Ureter (tissue), 1 donor: ENCODE results near the gene ARMH1. TPM values are rescaled to one million over a fixed set of nuclear protein-coding genes. Genes with fewer than 3 reads are reported as not detected.
"Not testable (repeated sequence)": the region's sequence is repeated elsewhere in the genome, so short reads cannot be mapped to it uniquely, and the experiment has no call there.

Experiments
- DNase-seq: peaks from one replicate; pipeline ENCODE4 v3.0.0-alpha.2; 2020; ENCODE audit warnings: low spot score
- total RNA-seq: library from RNA; stranded (reverse); gene quantifications from one replicate; pipeline ENCODE4 v1.2.4, GENCODE V29; 2023
- donor health status: DM: yes; HTN: yes; CAD: no.

Gene ARMH1
- total RNA-seq, 1 donor from 2014 or later, result 3.0 TPM

DNA sequence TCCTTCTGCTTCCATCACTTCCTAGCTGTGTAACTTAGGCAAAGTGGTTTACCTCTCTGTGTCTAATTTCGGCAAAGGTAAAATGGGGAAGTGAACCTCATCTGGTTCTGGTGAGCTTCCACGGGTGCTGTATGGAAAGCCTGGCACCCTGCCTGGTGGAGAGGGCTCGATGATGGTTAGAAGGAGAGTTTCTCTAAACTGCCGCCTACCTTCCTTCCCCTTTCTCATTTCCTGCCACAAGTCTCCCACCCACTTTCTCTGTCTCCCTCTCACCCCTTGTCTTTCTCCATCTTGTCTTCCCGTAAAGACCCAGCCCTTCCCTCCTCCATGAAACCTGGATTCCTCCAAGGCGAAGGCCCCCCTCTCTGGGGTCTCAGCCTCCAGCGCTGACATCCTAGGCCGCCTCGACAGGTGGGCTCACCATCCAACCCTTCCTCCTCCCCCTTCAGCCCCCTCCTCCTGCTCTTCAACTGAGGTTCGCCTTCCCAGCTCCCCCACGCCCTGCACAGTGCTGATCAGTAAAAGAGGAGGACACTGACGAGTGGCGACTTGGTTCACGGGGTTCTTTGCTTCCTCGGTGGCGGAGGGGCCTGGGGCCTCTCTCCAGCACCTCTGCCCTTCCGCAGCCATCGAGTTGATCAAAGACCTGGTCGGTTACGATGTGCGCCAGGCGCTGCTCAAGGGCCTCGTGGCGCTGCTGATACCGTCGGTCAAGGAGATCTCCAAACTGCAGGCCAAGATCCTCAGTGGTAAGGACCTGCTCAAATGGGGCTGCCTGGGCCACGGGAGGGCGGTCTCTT lies 49.2 kb downstream of the ARMH1 start:
- DNase-seq, result no peak

DNA sequence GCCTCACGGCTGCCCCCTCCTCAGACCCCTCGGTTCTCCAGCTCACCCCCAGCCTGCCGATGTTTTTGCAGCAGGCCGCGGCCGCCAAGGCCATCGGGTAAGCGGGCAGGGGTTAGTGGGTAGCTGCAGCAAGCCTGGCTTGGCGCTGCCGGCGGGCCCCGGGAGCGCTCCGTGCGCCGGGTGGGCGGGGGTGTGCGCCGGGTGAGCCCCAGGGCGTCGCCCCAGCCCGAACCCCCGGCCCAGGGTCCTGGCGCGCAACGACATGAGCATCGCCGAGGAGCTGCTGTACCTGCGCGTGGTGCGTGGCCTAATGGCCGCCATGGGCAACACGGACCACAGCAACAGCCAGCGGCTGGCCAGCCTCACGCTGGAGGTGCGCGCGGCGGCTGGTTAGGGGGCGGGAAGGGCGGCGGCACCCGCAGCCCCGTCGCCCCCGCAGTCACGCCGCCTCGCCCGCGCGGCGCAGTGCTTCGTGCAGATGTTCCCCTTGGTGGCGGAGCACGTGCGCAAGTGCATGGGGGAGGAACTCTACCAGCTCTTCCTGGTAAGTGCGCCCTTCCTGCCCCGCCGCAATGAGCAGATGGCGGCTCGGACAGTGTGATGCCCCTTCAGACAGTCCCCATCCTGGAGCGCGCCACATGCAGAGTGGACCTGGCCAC lies 49.9 kb downstream of the ARMH1 start:
- no peak for DNase-seq

DNA sequence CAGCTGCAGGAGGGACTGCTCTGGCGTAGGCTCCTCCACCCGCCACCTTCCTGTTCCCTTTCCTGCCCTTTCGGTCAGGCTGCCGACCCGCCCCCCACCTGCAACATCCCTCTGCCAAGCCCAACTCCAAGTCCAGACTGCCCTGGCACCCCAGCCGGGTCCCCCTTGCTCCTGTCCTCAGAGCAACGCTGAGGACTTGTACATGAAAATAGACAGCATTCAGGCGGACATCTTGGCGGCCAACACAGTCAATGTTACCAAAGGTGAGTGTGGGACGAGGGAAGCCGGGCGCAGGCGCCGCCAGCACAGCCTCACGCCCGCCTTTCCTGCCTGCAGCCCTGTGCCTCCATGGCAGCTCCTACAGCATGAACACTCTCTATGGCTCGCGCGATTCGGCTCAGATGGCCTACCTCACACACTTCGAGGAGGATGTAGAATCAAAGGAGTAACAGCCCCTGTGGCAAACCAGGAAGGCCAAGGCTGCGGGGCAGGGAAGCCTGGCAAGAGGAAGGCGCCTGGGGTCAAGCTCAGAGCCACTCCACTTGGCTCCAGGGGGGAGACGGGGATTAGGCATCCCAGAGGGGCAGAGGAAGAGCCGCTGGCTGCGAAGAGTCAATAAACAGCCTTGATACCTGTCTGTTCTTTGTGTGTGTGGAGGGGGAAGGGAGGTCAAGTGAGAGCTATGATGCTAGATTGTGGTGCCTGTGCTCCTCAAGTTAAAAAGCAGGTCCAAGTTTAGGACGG lies 50.6 kb downstream of the ARMH1 start:
- DNase-seq, result no peak

DNA sequence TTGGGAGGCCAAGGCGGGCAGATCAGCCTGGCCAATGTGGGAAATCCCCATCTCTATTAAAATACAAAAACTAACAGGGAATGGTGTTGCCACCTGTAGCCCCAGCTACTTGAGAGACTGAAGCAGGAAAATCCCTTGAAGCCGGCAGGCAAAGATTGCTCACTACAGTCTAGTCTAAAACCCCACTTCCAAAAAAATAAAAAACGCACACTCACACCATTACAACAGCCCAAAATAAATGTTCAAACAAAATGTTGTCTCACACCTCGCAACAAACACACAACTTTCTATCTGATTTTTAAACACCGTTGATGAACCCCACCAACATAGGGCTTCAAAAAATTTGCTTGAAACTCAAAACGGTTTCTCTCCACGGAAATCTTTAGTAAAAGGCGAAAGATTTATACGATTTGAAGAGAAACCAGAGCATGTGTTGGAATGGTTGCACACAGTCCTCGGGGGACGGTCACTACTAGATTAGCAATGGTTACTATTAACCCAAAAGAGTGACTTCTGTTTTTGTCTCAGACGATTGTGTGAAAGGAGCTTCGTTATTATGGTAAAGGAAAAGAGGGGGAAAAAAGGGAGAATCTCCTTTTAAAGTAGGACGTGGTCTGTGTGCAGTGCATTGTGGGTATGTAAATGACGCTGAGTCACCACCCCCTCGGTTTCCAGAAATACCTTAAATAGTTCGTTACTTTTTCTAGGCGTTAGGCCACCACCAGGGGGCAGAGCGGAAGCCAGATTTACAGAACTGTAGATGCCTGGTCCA lies 56.4 kb downstream of the ARMH1 start, which contains the start of gene RNU5D-1:
Gene RNU5D-1, minus strand, starts transcription at position 430 of the 772 bp plus-strand sequence.
- peak; percentile 96 for DNase-seq

DNA sequence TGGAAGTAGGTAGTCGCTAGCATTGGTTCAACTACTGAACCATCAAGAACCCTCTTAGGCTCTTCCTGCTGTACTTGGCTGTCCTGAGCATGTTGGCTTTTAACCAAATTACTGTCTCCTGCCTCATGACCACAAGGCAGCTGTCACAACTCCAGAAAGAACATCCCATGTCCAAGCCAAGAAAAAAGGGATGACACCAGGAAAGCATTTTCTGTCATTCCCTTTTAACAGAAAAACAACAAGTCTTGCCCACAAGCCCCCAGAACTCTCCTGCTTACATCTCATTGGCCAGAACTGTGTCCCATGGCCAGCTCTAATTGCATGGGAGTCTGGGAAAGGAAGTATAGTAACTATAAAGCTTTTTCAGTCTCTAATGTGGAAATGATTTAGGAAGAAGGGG lies 58.9 kb downstream of the ARMH1 start:
- no peak for DNase-seq

DNA sequence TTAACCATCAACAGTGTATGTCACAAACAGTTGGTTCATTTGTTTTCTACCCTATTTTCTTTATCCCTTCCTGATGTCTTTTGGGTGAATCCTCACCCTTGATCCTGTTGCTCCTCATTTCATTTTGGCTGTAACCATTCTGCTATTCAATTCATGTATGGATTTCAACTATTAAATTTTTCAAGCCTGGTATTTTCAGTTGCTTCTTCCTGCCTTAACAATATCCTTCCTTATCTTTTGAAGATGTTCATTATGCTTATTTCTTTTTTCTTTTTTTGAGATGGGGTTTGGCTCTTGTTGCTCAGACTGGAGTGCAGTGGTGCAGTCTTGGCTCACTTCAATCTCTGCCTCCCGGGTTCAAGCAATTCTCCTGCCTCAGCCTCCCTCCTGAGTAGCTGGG lies 59.3 kb downstream of the ARMH1 start:
- no peak for DNase-seq

DNA sequence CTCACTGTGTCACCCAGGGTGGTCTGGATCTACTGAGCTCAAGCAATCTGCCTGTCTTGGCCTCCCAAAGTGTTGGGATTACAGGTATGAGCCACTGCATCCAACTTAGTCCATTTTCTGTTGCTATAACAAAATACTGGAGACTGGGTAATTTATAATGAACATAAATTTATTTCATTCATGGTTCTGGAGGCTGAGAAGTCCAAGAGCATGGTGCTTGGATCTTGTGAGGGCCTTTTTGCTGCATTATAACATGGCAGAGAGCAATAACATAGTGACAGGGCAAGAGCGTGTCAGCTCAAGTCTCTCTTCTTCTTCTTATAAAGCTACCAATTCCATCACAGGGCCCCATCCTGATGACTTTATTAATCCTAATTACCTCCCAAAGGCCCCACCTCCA lies 61.5 kb downstream of the ARMH1 start:
- no peak for DNase-seq

DNA sequence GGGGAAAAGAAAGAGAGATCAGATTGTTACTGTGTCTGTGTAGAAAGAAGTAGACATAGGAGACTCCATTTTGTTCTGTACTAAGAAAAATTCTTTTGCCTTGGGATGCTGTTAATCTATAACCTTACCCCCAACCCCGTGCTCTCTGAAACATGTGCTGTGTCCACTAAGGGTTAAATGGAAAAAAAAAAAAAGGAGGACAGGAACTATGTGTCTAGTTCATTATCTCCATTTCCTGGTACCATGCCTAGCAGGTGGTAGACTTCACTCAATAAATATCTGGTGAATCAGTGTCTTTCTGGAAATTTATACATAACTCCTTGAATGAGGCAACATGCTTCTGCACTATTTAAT lies 64.4 kb downstream of the ARMH1 start:
- DNase-seq, result not testable (repeated sequence)

DNA sequence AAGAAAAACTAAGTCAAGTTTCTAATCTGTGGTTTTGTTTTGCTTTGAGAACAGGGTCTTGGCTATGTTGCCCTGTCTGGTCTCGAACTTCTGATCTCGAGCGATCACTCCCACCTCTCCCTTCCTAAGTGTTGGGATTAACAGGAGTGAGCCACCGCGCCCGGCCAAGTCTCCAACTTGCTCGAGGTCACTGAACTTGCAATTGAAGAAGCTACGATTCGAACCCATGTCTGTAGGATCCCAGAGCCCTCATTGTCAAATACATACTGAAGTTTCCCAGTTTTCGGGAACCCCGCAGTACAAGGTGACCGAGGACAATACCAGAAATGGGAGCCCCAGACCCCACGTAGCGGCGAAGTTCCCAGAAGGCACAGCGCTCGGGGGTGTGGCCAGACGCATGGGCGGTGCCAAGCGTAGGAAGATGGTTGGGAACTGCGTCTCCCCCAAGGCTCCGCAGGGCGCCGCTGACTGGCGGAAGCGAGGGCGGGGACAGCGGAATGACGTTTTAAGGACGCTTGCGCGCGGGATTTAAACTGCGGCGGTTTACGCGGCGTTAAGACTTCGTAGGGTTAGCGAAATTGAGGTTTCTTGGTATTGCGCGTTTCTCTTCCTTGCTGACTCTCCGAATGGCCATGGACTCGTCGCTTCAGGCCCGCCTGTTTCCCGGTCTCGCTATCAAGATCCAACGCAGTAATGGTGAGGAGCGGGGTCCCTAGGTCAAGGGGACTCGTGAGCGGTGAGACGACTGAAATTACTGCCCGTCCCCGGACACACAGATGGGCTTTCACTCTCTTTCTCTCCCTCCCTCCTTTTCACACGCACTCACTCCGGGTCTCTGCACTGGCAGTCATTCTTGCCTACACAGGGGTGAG lies 65.0 kb downstream of the ARMH1 start, which contains the start of gene KIF2C:
Gene KIF2C, plus strand, starts transcription at position 531 of the 872 bp plus-strand sequence. Its CDS starts 96 bp downstream, at position 627.
- peak; percentile 97 for DNase-seq

DNA sequence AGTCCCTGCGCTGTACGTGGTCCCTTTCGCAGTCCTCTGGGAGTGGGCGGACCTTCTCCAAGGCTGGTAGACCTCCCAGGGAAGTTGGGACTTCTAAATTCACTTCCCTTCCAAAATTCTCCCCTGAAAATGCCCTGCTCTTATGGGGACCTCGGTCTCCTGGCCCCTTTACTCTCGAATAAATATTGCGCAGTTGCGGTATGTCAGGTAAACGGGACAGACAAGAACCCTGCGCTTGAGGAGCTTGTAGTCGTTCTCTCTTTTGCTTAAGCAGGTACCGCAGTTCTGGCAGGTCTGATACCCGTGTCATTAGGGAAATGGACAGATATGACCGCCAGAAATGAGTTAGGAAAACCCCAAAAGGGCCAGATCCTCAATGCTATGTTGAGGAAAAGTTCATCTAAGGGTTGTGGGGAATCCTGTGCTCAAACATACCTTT lies 65.7 kb downstream of the ARMH1 start:
- no peak for DNase-seq

DNA sequence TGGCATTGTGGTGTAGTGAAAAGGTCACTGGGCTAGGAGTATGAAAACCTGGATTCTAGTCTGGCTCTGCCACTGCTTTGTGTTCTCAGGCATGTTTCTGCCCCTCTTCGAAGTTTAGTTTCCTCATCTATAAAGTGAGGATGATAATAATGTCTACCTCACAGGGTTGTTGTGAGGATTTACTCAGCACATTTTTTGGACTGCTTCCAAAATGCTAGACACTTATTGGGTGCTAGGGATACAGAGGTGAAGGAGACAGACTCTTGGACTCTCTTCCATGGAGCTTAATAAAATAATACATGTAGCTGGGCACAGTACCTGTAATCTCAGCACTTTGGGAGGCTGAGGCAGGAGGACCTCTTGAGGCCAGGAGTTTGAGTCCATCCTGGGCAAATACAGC lies 68.7 kb downstream of the ARMH1 start:
- no peak for DNase-seq

DNA sequence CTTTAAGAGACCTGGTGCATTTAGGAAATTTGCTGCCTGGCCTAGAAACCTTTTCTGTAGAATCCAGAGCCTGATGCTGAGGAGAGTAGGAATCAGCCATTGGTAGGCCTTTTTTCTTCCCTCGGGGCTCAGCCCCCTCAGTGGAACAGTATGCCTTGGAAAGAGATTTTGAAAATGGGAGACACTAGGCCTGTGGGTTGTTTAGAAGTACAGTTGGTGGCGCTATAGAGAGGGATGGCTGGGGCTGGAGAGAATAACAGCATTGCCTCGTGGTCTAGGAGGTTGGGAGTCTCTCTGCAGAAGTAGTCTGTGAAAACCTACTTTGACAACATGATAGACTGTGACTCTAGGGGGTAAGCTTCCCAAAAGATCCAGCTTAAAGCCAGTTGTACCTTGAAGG lies 73.4 kb downstream of the ARMH1 start:
- DNase-seq, result no peak

DNA sequence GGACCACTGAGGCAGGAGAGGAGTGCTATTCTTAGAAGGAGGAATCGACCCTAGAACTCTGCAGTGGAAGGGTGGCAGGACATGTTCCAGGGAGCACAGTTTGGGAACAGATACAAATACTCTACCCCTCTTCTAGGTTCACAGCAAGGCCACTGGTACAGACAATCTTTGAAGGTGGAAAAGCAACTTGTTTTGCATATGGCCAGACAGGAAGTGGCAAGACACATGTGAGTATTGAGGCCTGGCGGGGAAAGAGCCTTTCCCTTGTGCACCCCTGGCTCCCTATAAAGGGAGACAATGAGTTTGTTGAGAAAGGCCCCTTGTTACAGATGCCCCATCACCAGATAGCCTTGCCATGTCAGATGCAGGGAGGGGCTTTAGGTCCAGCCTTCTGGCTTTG lies 82.9 kb downstream of the ARMH1 start:
- no peak for DNase-seq

DNA sequence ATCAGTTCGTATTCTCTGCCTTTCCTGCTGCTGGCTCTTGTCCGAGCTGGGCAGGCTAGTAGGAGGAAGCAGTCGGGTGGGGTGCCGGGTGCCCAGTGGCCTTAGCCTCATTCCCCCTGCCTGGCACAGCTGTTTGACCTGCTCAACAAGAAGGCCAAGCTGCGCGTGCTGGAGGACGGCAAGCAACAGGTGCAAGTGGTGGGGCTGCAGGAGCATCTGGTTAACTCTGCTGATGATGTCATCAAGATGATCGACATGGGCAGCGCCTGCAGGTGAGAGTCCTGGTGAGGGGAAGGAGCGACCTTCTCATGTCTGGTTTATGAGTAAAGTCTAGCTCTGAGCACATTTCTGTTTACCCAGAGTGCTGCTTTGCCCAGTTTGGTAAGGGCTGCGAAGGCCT lies 84.6 kb downstream of the ARMH1 start:
- DNase-seq, result no peak

DNA sequence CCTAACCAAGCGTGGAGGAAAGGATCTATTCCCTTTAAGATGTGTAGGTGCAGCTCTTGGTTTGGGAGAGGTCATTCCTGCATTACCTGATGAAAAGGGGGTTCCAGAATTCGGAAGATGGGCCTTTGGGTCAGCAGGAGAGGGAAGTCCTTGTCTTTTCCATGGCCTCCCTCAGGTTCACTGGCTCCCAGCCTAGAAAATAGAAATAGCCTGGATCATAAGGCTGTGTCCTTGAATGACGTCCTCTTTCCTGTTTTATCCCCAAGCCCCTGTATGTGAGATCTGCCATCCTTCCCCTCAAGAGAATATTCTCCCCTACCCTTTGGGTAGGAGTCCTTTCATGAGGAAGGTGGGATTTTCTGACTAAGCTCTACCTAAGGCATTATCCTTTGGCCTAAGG lies 86.4 kb downstream of the ARMH1 start:
- DNase-seq, result no peak

DNA sequence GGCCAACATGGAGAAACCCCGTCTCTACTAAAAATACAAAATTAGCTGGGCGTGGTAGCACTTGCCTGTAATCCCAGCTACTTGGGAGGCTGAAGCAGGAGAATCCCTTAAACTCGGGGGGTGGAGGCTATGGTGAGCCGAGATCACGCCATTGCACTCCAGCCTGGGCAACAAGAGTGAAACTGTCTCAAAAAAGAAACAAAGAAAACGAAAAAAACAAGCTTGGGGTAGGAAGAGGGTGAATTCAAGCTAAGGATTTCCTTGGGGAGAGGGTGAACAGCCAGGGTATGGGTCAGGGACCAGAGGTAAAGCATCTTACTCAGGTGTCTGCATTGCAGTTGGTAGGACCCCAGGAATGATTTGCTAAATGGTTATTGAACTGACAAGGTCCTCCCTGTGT lies 91.9 kb downstream of the ARMH1 start:
- not testable (repeated sequence) for DNase-seq
